Neural cell (in vitro differentiated cells): ENCODE data around the gene SMTNL1. TPM values are rescaled to one million over a fixed set of nuclear protein-coding genes. Genes with fewer than 3 reads are reported as not detected.

Source experiments
- H2AFZ ChIP-seq: fragments of 200-600, 300-800 bp; sonication (generic), shearing (Covaris generic); 2 replicates; pipeline ENCODE4 v1.6.0; 2014; ENCODE audit warnings: low read depth, mild to moderate bottlenecking, antibody characterized with exemption, low read length, moderate library complexity
- H3F3A ChIP-seq: fragments of 200-600 bp; shearing (Covaris generic); 2 replicates; pipeline ENCODE4 v1.6.1; 2016; ENCODE audit warnings: mild to moderate bottlenecking, moderate library complexity, mixed read lengths, antibody characterized with exemption, low read length; ENCODE audit not compliant: insufficient read depth, poor library complexity, severe bottlenecking
- H3K27ac ChIP-seq: fragments of 200-600, 300-800 bp; sonication (generic), shearing (Covaris generic); 2 replicates; pipeline ENCODE4 v1.5.1; 2014; ENCODE audit warnings: mild to moderate bottlenecking, low read length, moderate library complexity
- H3K27me3 ChIP-seq: fragments of 300-800, 200-600 bp; sonication (generic), shearing (Covaris generic); 2 replicates; pipeline ENCODE4 v1.6.0; 2014; ENCODE audit warnings: mild to moderate bottlenecking, low read depth, low read length, moderate library complexity; ENCODE audit not compliant: insufficient read depth
- H3K36me3 ChIP-seq: fragments of 300-800, 200-600 bp; sonication (generic), shearing (Covaris generic); 2 replicates; pipeline ENCODE4 v1.5.1; 2014; ENCODE audit warnings: mild to moderate bottlenecking, antibody characterized with exemption, low read length, moderate library complexity; ENCODE audit not compliant: insufficient read depth
- H3K4me2 ChIP-seq: fragments of 300-800, 200-600 bp; sonication (generic), shearing (Covaris generic); 2 replicates; pipeline ENCODE4 v1.6.0; 2014; ENCODE audit warnings: mild to moderate bottlenecking, low read length
- H3K4me3 ChIP-seq: fragments of 300-800, 200-600 bp; sonication (generic), shearing (Covaris generic); 2 replicates; pipeline ENCODE4 v1.5.1; 2014; ENCODE audit warnings: mild to moderate bottlenecking, low read length, moderate library complexity
- H3K79me2 ChIP-seq: fragments of 200-600 bp; shearing (Covaris generic); replicated peaks from 2 replicates; pipeline ENCODE4 v1.6.0; 2014; ENCODE audit warnings: mild to moderate bottlenecking, low read length, moderate library complexity; ENCODE audit not compliant: insufficient read depth
- H3K9ac ChIP-seq: fragments of 300-800, 200-600 bp; sonication (generic), shearing (Covaris generic); 2 replicates; pipeline ENCODE4 v1.6.1; 2016; ENCODE audit warnings: mild to moderate bottlenecking, low read length, mixed read lengths
- H3K9me2 ChIP-seq: fragments of 200-600 bp; shearing (Covaris generic); 2 replicates; pipeline ENCODE4 v1.6.1; 2016; ENCODE audit warnings: mild to moderate bottlenecking, low read length, mixed read lengths; ENCODE audit not compliant: insufficient read depth
- H3K9me3 ChIP-seq: fragments of 200-600, 300-800 bp; sonication (generic), shearing (Covaris generic); 2 replicates; pipeline ENCODE4 v1.6.1; 2016; ENCODE audit warnings: mild to moderate bottlenecking, mixed run types, low read length, moderate library complexity, mixed read lengths
- H4K20me1 ChIP-seq: fragments of 200-600 bp; shearing (Covaris generic); 2 replicates; pipeline ENCODE4 v1.6.1; 2016; ENCODE audit warnings: mild to moderate bottlenecking, mixed run types; ENCODE audit not compliant: insufficient read depth
- CTCF ChIP-seq: fragments of 450-650 bp; IDR thresholded peaks from 2 replicates; pipeline ENCODE4 v1.5.1; 2014; ENCODE audit warnings: antibody characterized with exemption, mild to moderate bottlenecking, moderate library complexity; ENCODE audit not compliant: poor library complexity, severe bottlenecking
- EZH2 ChIP-seq: fragments of 200-600, 300-800 bp; shearing (Covaris generic), sonication (generic); IDR thresholded peaks from 2 replicates; pipeline ENCODE4 v1.6.1; 2014; ENCODE audit warnings: antibody characterized with exemption, low read length, borderline replicate concordance, mild to moderate bottlenecking; ENCODE audit not compliant: insufficient read depth, poor library complexity, severe bottlenecking
- MXI1 ChIP-seq: fragments of 450-650 bp; conservative IDR thresholded peaks from 2 replicates; pipeline ENCODE4 v1.6.1; 2014; ENCODE audit warnings: antibody characterized with exemption, mild to moderate bottlenecking; ENCODE audit not compliant: poor library complexity, severe bottlenecking
- REST ChIP-seq: IDR thresholded peaks from 2 replicates; pipeline ENCODE4 v1.6.1; 2012; ENCODE audit warnings: borderline replicate concordance
- SMC3 ChIP-seq: fragments of 450-650 bp; conservative IDR thresholded peaks from 2 replicates; pipeline ENCODE4 v1.6.1; 2014; ENCODE audit warnings: antibody characterized with exemption, mild to moderate bottlenecking, moderate library complexity; ENCODE audit not compliant: poor library complexity
- TAF1 ChIP-seq: IDR thresholded peaks from 2 replicates; pipeline ENCODE4 v1.6.1; 2012; ENCODE audit warnings: low read depth
- polyA minus RNA-seq: library from RNA; depleted of rRNA, polyadenylated mRNA; stranded (reverse); fragments of >200 nt; gene quantifications from 2 replicates; pipeline ENCODE4 v1.2.3, GENCODE V29; 2014
- polyA plus RNA-seq: library from polyadenylated mRNA; depleted of rRNA; stranded (reverse); fragments of >200 nt; gene quantifications from 2 replicates; pipeline ENCODE4 v1.2.3, GENCODE V29; 2014

The SMTNL1 gene
- not detected in 2 replicates for polyA plus RNA-seq
- polyA minus RNA-seq = not detected in 2 replicates

GRCh38 chr11:57536947-57537619 is at the start of gene SMTNL1:
SMTNL1 (plus strand) TSS chr11:57537595; CDS start chr11:57542643, 5,048 bp downstream.
- no peaks in the 10 kb centered on the region for H3K9me2 ChIP-seq
- no peak within 1 kb of the TSS for H3K9ac ChIP-seq
- no peaks in the 10 kb centered on the region for H3F3A ChIP-seq
- no peaks in the 10 kb centered on the region for H3K9me3 ChIP-seq
- no peaks in the 10 kb centered on the region for H3K79me2 ChIP-seq
- TF ChIP-seq REST = no peak
- no peak for TF ChIP-seq EZH2
- H3K27me3 ChIP-seq = no peaks in the 10 kb centered on the region
- H3K4me3 ChIP-seq = no peak within 1 kb of the TSS
- no peaks in the 10 kb centered on the region for H3K36me3 ChIP-seq
- no peaks in the 10 kb centered on the region for H4K20me1 ChIP-seq
- H3K4me2 ChIP-seq = no peak within 1 kb of the TSS
- no peak within 1 kb of the TSS for H2AFZ ChIP-seq
- H3K27ac ChIP-seq = no peak within 1 kb of the TSS

- no peaks in the 10 kb centered on the region for H3K36me3 ChIP-seq
- H3K27ac ChIP-seq = no peak overlapping the region
- H3K4me2 ChIP-seq = no peak overlapping the region
- no peak overlapping the region for H2AFZ ChIP-seq
- H3F3A ChIP-seq = no peaks in the 10 kb centered on the region
- no peaks in the 10 kb centered on the region for H3K9me3 ChIP-seq
- TF ChIP-seq MXI1 (no peak), TAF1 (no peak), SMC3 (no peak), EZH2 (no peak), CTCF (no peak)
- no peaks in the 10 kb centered on the region for H3K79me2 ChIP-seq
- H3K9ac ChIP-seq = no peak overlapping the region
- H3K9me2 ChIP-seq = no peaks in the 10 kb centered on the region
- H3K27me3 ChIP-seq = peaks cover 8% of the 10 kb centered on the region
- no peak overlapping the region for H3K4me3 ChIP-seq
- no peaks in the 10 kb centered on the region for H4K20me1 ChIP-seq
These were observed 49.3 kb upstream of the SMTNL1 start for GRCh38 chr11:57487920-57488659.
